ENCODE measurements around the gene CYB561D1.

GRCh38 chr1:109479901-109480300, 14.0 kb upstream of the CYB561D1 start:
- TF ChIP-seq, protein P1, sequence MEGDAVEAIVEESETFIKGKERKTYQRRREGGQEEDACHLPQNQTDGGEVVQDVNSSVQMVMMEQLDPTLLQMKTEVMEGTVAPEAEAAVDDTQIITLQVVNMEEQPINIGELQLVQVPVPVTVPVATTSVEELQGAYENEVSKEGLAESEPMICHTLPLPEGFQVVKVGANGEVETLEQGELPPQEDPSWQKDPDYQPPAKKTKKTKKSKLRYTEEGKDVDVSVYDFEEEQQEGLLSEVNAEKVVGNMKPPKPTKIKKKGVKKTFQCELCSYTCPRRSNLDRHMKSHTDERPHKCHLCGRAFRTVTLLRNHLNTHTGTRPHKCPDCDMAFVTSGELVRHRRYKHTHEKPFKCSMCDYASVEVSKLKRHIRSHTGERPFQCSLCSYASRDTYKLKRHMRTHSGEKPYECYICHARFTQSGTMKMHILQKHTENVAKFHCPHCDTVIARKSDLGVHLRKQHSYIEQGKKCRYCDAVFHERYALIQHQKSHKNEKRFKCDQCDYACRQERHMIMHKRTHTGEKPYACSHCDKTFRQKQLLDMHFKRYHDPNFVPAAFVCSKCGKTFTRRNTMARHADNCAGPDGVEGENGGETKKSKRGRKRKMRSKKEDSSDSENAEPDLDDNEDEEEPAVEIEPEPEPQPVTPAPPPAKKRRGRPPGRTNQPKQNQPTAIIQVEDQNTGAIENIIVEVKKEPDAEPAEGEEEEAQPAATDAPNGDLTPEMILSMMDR (IDR thresholded peaks at IDR 0.05): no peak
- TF ChIP-seq POLR2A (IDR thresholded peaks at IDR 0.05): no peak
